Measurements from ENCODE around the gene SMCO3.

Gene SMCO3

DNA sequence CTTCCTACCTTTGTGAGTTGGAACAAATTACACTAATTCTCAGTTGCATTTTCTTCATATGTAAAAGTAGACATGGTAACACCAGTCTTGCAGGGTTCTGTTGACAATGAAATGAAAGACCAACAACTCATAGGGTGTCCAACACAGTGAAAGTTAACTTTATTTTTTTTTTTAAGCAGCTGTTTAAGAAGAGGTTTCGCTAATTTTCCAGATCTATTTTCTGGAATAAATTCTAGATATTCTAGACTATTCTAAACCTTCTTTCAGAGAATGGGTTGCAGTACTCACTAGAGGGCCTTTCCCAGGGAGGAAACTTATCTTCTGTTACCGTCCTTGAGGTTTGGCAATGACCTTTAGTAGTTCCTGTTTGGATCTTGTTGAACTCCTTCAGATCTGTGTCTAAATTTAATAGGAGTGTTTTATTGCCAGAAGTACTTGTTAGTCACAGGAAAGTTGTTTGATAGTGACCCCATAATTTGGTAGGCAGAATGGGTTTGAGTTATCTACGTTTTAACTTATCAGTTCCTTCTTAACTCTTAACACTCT is 32.1 kb upstream of the SMCO3 start:
- TF ChIP-seq USF1 (IDR thresholded peaks at IDR 0.05), result no peak
- no peak for TF ChIP-seq TCF12 (IDR thresholded peaks at IDR 0.05; ENCODE audit: low read depth)
- no peak for TF ChIP-seq CREB1 (IDR thresholded peaks at IDR 0.05; ENCODE audit: low read depth)
- TF ChIP-seq ZBTB7A (IDR thresholded peaks at IDR 0.05; ENCODE audit: low read depth), result no peak
- no peak for TF ChIP-seq TEAD4 (IDR thresholded peaks at IDR 0.05)
- TF ChIP-seq MAX (IDR thresholded peaks at IDR 0.05), result no peak
- TF ChIP-seq FOXM1 (IDR thresholded peaks at IDR 0.05; ENCODE audit: borderline replicate concordance, low read depth), result no peak
- TF ChIP-seq EP300 (IDR thresholded peaks at IDR 0.05; ENCODE audit: borderline replicate concordance), result no peak
- TF ChIP-seq RAD21 (IDR thresholded peaks at IDR 0.05; ENCODE audit: low read depth), result no peak
- no peak for TF ChIP-seq EGR1 (IDR thresholded peaks at IDR 0.05)
- TF ChIP-seq TAF1 (IDR thresholded peaks at IDR 0.05; ENCODE audit: low read depth), result no peak
- TF ChIP-seq YY1 (IDR thresholded peaks at IDR 0.05; ENCODE audit: low read depth), result no peak
- TF ChIP-seq CEBPB (IDR thresholded peaks at IDR 0.05), result no peak
- TF ChIP-seq NFIC (IDR thresholded peaks at IDR 0.05), result no peak
- no peak for TF ChIP-seq REST (IDR thresholded peaks at IDR 0.05; ENCODE audit: low read depth)

DNA sequence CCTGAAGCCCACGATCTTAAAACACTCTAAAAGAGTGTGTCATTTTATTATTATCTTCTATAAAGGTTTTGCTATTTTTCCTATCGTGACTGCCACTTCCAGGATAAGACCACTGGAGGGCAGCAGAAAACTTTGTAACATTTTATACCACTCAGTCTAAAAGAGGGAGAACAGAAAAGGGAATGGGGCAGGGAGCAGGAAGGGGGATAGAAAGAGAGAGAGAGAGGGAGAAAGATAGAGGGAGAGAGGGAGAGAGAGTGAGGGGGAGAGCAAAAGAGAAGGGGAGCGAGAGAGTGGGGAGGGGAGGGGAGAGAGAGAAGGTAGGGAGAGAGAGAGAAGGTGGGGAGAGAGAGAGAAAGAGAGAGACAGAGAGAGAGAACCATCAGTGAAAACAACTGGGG is 31.4 kb upstream of the SMCO3 start:
- TF ChIP-seq RAD21 (IDR thresholded peaks at IDR 0.05; ENCODE audit: low read depth), result peak; percentile 95
- no peak for TF ChIP-seq TAF1 (IDR thresholded peaks at IDR 0.05; ENCODE audit: low read depth)

DNA sequence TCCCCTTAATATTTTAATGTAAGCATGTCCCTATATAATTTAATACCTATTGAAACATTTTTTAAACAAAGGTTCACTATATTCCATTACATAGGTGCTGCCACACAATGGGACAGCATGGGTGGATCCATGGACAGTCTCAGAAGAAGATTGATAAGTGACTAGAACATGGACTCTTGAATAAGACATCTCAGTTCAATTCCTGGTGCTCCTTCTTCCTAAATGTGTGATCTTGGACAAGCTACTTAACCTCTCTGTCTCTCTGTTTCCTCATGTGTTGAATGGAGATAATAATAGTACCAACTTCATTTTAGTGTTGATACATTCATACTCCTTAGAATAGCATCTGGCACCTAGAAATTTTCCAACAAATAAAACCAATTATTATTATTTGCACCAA is 30.4 kb upstream of the SMCO3 start:
- TF ChIP-seq RAD21 (IDR thresholded peaks at IDR 0.05; ENCODE audit: low read depth) (no peak), MAX (IDR thresholded peaks at IDR 0.05) (no peak), CEBPB (IDR thresholded peaks at IDR 0.05) (no peak), ZBTB7A (IDR thresholded peaks at IDR 0.05; ENCODE audit: low read depth) (no peak), EGR1 (IDR thresholded peaks at IDR 0.05) (no peak), CREB1 (IDR thresholded peaks at IDR 0.05; ENCODE audit: low read depth) (no peak), NFIC (IDR thresholded peaks at IDR 0.05) (no peak), EP300 (IDR thresholded peaks at IDR 0.05; ENCODE audit: borderline replicate concordance) (no peak)

- no peak for TF ChIP-seq FOXM1 (IDR thresholded peaks at IDR 0.05; ENCODE audit: borderline replicate concordance, low read depth)
- no peak for TF ChIP-seq YY1 (IDR thresholded peaks at IDR 0.05; ENCODE audit: low read depth)
- no peak for TF ChIP-seq ZBTB7A (IDR thresholded peaks at IDR 0.05; ENCODE audit: low read depth)
- peak; percentile 41 for TF ChIP-seq REST (IDR thresholded peaks at IDR 0.05; ENCODE audit: low read depth)
- no peak for TF ChIP-seq TAF1 (IDR thresholded peaks at IDR 0.05; ENCODE audit: low read depth)
- TF ChIP-seq TCF12 (IDR thresholded peaks at IDR 0.05; ENCODE audit: low read depth), result no peak
- no peak for TF ChIP-seq CREB1 (IDR thresholded peaks at IDR 0.05; ENCODE audit: low read depth)
- TF ChIP-seq TEAD4 (IDR thresholded peaks at IDR 0.05), result no peak
These were observed 29.5 kb upstream of the SMCO3 start, which contains the start of gene ART4 for GRCh38 chr12:14843425-14843887. TSS of gene ART4 (minus strand) at chr12:14843526. CDS start at chr12:14843113, 413 bp downstream.

- TF ChIP-seq EGR1 (IDR thresholded peaks at IDR 0.05), result no peak
- no peak for TF ChIP-seq FOXM1 (IDR thresholded peaks at IDR 0.05; ENCODE audit: borderline replicate concordance, low read depth)
- no peak for TF ChIP-seq NFIC (IDR thresholded peaks at IDR 0.05)
These were observed 28.3 kb upstream of the SMCO3 start for GRCh38 chr12:14842315-14842714.

DNA sequence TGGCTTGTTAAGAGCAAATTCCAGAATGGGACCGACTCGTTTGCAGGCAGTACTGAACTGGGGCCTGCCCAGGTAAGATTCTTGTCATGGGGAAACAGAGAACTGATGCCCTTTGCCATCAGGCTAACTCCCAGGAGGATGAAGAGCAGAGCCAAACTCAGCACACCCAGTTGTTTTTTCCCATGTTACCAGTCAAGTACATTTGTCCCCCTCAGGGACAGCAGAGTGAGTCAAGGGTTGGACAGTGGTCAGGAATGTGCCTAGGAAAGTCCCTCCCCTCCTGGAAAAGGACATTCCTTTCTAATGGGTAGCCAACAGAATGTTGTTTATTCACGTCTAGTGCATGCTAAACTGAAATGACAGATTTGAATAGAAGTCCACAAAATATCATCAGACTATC is 27.8 kb upstream of the SMCO3 start:
- TF ChIP-seq REST (IDR thresholded peaks at IDR 0.05; ENCODE audit: low read depth) (no peak), MAX (IDR thresholded peaks at IDR 0.05) (no peak), TAF1 (IDR thresholded peaks at IDR 0.05; ENCODE audit: low read depth) (no peak), CEBPB (IDR thresholded peaks at IDR 0.05) (no peak), EP300 (IDR thresholded peaks at IDR 0.05; ENCODE audit: borderline replicate concordance) (no peak), ZBTB7A (IDR thresholded peaks at IDR 0.05; ENCODE audit: low read depth) (no peak), CREB1 (IDR thresholded peaks at IDR 0.05; ENCODE audit: low read depth) (no peak), USF1 (IDR thresholded peaks at IDR 0.05) (no peak), YY1 (IDR thresholded peaks at IDR 0.05; ENCODE audit: low read depth) (no peak), RAD21 (IDR thresholded peaks at IDR 0.05; ENCODE audit: low read depth) (no peak), EGR1 (IDR thresholded peaks at IDR 0.05) (no peak), TEAD4 (IDR thresholded peaks at IDR 0.05) (no peak), NFIC (IDR thresholded peaks at IDR 0.05) (no peak), TCF12 (IDR thresholded peaks at IDR 0.05; ENCODE audit: low read depth) (no peak), FOXM1 (IDR thresholded peaks at IDR 0.05; ENCODE audit: borderline replicate concordance, low read depth) (no peak)

All from Ishikawa (cell line).